Measurements from ENCODE around the gene SYCE1. TPM values are rescaled to one million over a fixed set of nuclear protein-coding genes. Genes with fewer than 3 reads are reported as not detected.
A peak's percentile ranks its signal among the peaks of the same experiment; 100 is the strongest.
"Not testable (repeated sequence)": the region's sequence is repeated elsewhere in the genome, so short reads cannot be mapped to it uniquely, and the experiment has no call there.

SYCE1 gene
- total RNA-seq: not detected in 2 replicates

- H3K4me3 ChIP-seq (ENCODE audit: low read depth, low read length): no peak within 1 kb of the TSS
- no peaks in the 10 kb centered on the region for H3K27me3 ChIP-seq (ENCODE audit: control insufficient read depth, insufficient read depth, low read length)
- DNase-seq (ENCODE audit: low read depth): no peak
- H3K36me3 ChIP-seq (ENCODE audit: control insufficient read depth, insufficient read depth, low read length): no peaks in the 10 kb centered on the region
- TF ChIP-seq CTCF (IDR thresholded peaks at IDR 0.05; ENCODE audit: insufficient read depth, low read length, severe bottlenecking): no peak
- no peak for FAIRE-seq
These were observed at the start of gene SYCE1 for GRCh38 chr10:133565441-133566294. Gene SYCE1 (minus strand): TSS chr10:133565583. CDS start chr10:133565529, 54 bp downstream.

GRCh38 chr10:133614830-133615580, 49.6 kb upstream of the SYCE1 start:
- no peak for TF ChIP-seq CTCF (IDR thresholded peaks at IDR 0.05; ENCODE audit: insufficient read depth, low read length, severe bottlenecking)
- FAIRE-seq (peak; percentile 40), DNase-seq (ENCODE audit: low read depth) (no peak)
- no peak overlapping the region for H3K4me3 ChIP-seq (ENCODE audit: low read depth, low read length)
- no peaks in the 10 kb centered on the region for H3K36me3 ChIP-seq (ENCODE audit: control insufficient read depth, insufficient read depth, low read length)
- no peaks in the 10 kb centered on the region for H3K27me3 ChIP-seq (ENCODE audit: control insufficient read depth, insufficient read depth, low read length)

- no peak for DNase-seq (ENCODE audit: low read depth)
- TF ChIP-seq CTCF (IDR thresholded peaks at IDR 0.05; ENCODE audit: insufficient read depth, low read length, severe bottlenecking): no peak
- Histone ChIP-seq H3K36me3 (ENCODE audit: control insufficient read depth, insufficient read depth, low read length) (no peaks in the 10 kb centered on the region), H3K27me3 (ENCODE audit: control insufficient read depth, insufficient read depth, low read length) (no peaks in the 10 kb centered on the region), H3K4me3 (ENCODE audit: low read depth, low read length) (no peak overlapping the region)
- no peak for FAIRE-seq
These were observed 48.3 kb upstream of the SYCE1 start for GRCh38 chr10:133613699-133614098.

GRCh38 chr10:133611079-133611478, 45.7 kb upstream of the SYCE1 start:
- no peak for FAIRE-seq
- H3K36me3 ChIP-seq (ENCODE audit: control insufficient read depth, insufficient read depth, low read length): no peaks in the 10 kb centered on the region
- H3K4me3 ChIP-seq (ENCODE audit: low read depth, low read length): no peak overlapping the region
- TF ChIP-seq CTCF (IDR thresholded peaks at IDR 0.05; ENCODE audit: insufficient read depth, low read length, severe bottlenecking): no peak
- H3K27me3 ChIP-seq (ENCODE audit: control insufficient read depth, insufficient read depth, low read length): no peaks in the 10 kb centered on the region
- no peak for DNase-seq (ENCODE audit: low read depth)

- H3K36me3 ChIP-seq (ENCODE audit: control insufficient read depth, insufficient read depth, low read length): no peaks in the 10 kb centered on the region
- DNase-seq (ENCODE audit: low read depth): peak; percentile 28
- peak; percentile 42 for TF ChIP-seq CTCF (IDR thresholded peaks at IDR 0.05; ENCODE audit: insufficient read depth, low read length, severe bottlenecking)
- no peak for FAIRE-seq
- no peak overlapping the region for H3K4me3 ChIP-seq (ENCODE audit: low read depth, low read length)
- no peaks in the 10 kb centered on the region for H3K27me3 ChIP-seq (ENCODE audit: control insufficient read depth, insufficient read depth, low read length)
These were observed 43.5 kb upstream of the SYCE1 start for GRCh38 chr10:133608855-133609254.

GRCh38 chr10:133603434-133603833, 38.1 kb upstream of the SYCE1 start:
- H3K36me3 ChIP-seq (ENCODE audit: control insufficient read depth, insufficient read depth, low read length); FAIRE-seq; H3K4me3 ChIP-seq (ENCODE audit: low read depth, low read length); H3K27me3 ChIP-seq (ENCODE audit: control insufficient read depth, insufficient read depth, low read length); DNase-seq (ENCODE audit: low read depth): not testable (repeated sequence)
